OCI-M2 (cell line): ENCODE measurements around the gene THOC6.
"Not testable (repeated sequence)": the region's sequence is repeated elsewhere in the genome, so short reads cannot be mapped to it uniquely, and the experiment has no call there.

Source experiments
- DNase-seq: peaks from one replicate; lab custom pipeline; 2025; ENCODE audit not compliant: unreplicated experiment; lab: John Stamatoyannopoulos, UW

The THOC6 gene

DNA sequence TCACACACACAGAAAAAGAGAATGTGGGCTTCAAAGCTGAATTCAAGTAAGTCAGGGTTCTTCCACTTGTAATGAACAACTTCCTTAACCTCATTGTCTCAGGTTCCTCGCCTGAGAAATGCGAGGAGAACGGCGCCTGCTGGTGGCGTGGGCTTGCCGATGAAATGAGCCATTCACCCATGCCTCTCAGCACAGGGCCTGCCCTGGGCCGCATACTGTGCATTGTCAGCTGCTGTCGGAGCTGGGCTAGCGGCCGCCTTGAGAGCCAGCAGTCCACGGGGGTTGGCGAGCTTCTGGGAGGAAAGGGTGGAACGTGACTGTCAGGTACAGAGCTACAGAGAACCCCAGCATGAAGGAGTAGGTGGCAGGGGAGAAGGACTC lies 29.5 kb downstream of the THOC6 start:
- not testable (repeated sequence) for DNase-seq

GRCh38 chr16:3054965-3055733 lies 31.3 kb downstream of the THOC6 start:
- DNase-seq: no peak

GRCh38 chr16:3055734-3056115 lies 31.9 kb downstream of the THOC6 start:
- not testable (repeated sequence) for DNase-seq

DNA sequence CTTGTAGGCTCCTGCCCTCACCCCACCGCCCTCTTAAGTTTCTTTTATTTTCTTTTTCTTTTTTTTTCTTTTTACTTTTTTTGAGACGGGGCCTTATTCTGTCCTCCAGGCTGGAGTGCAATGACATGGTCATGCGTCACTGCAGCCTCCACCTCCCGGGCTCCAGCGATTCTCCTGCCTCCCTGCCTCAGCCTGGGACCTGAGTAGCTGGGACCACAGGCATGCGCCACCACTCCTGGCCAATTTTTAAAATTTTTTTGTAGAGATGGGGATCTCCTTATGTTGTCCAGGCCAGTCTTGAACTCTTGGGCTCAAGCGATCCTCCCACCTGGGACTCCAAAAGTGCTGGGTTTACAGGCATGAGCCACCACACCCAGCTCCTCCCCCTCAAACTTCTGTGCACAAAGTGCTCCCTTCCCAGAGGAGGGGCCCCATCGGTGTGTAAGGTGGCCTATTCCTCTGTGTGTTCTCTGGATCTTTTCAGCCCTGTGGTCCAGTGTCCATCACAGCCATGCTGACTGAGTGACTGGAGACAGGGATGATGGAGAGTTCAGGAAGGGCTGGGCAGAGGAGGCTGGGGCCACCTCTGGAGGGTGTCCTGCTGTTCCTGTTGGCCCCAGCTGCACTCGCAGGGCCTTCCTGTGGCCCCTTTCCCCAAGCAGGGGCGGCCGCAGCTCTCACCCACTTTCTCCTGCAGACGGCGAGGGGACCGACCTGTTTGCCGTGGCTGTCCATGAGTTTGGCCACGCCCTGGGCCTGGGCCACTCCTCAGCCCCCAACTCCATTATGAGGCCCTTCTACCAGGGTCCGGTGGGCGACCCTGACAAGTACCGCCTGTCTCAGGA lies 32.7 kb downstream of the THOC6 start:
- DNase-seq: no peak

DNA sequence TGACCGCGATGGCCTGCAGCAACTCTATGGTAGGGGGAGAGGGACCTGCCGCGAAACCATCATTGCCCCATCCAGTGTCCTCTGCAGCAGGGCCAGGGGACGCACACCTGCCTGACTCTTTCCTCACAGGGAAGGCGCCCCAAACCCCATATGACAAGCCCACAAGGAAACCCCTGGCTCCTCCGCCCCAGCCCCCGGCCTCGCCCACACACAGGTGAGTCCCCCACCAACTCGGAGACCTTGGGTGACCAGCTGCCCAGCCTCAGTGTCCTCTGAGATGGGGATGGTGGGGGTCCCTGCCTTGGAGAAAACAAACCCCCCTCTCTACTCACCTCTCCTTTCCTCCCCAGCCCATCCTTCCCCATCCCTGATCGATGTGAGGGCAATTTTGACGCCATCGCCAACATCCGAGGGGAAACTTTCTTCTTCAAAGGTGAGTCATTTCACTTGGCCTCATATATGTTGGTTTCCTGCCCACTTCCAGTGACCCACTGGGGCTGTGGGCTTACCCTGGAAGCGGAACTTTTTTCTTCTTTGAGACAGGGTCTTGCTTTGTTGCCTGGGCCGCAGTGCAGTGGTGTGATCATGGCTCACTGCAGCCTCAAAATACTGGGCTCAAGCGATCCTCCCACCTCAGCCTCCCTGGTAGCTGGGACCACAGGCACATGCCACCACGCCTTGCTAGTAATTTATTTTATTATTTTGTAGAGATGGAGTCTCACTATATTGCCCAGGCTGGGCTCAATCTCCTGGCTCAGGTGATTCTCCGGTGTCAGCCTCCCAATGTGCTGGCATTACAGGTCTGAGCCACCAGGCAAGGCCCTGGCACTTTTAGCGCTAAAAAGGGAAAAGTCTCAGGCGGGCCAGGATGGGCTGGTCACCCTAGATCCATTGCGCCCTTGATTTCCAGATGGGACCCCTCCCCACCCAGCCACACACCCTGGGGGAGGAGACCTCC lies 33.6 kb downstream of the THOC6 start:
- no peak for DNase-seq

- no peak for DNase-seq
Observed at GRCh38 chr16:3058139-3059030, 34.5 kb downstream of the THOC6 start.

GRCh38 chr16:3059041-3059722 lies 35.3 kb downstream of the THOC6 start:
- DNase-seq: peak; percentile 50

DNA sequence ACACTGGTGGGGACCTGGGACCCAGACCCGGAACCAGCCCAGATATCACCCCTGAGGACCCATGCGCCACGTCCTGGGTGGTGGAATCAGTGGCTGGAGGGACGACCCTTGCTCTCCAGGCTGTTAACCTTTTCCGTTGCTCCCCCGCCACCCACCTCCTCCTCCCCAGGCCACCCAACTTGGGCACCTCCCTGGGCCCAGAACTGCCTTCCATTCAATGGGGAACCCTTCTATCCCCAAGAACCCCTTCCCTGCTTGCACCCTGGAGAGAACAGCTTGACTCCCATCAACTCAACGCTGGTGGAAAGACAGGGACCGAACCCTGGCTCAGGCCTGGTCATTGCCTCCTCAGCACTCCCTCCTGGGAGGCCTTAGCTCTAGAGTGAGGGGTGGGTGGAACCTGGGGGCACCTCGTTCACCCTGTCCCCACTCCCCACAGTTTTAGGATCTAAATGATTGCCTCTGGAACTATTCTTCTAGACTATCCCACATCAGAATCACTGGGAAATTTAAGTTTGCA lies 35.9 kb downstream of the THOC6 start:
- DNase-seq: no peak

GRCh38 chr16:3060339-3061127 lies 36.7 kb downstream of the THOC6 start:
- DNase-seq: no peak

DNA sequence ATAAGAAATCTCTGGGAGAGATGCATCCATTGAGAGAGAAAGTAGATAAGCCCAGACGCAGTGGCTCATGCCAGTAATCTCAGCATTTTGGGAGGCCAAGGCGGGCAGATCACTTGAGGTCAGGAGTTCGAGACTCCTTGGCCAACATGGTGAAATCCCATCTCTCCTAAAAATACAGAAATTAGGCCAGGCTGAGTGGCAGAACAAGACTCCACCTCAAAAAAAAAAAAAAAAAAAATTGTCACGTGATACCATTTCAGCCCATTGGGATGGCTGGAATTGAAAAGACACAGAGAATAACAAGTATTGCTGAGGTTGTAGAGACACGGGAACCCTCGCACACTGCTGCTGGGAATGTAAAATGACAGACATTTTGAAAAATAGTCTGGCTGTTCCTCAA lies 38.7 kb downstream of the THOC6 start:
- DNase-seq: no peak

DNA sequence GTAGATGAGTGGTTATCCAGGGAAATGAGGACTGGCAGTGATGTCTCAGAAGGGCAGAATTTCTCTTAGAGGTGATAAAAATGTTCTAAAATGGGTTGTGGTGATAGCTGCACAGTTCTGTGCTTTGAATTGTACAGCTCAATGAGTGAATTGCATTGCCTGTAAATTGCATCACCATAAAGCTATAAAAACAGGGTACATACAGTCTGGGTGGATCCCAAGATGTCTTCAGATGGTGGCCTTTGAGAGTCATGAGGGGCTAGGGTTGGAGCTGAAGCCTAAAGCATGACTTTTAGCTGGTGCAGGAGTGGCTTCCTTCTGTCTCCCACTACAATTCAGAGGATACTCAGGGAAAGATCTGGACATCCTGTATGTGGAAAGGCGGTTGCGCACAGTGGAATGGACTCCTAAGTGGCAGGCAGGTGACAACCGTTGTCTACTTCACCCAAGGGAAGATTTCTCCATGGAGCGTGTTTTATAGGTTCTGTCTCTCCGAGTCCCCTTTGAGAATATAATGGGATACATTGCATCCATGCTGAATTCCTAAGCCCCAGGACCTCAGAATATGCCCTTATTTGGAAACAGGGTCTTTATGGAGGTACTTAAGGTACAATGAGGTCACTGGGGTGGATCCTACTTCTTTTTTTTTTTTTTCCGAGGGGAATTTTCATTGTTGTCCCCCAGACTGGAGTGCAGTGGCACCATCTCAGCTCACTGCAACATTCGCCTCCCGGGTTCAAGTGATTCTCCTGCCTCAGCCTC lies 40.0 kb downstream of the THOC6 start:
- DNase-seq: no peak

DNA sequence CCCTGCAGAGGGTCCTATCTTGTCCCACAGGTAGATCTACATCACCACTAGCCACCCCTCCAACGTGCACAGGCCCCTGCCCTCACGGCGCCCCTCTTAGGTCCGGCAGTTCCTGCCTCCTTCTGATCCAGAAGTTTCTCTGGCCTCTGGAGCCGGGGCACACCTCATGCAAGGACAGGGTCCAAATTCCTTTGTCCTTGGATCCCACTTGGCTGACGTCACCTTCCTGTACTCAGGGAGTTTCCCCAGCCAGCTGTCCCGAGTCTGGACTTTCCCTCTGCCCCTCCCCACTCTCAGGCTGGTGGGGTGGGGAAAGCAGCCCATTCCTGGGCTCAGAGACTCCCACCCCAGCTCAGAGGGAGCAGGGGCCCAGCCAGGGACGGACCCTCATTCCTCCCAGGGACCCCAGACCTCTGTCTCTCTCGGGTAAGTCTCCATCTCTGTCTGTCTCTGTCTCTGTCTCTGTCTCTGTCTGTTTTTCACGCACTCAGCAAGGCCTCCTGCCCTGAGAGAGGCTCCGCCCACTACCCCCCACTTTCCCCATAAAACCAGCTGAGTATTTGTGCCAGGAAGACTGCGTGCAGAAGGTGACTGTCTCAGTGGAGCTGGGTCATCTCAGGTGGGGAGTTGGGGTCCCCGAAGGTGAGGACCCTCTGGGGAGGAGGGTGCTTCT lies 41.4 kb downstream of the THOC6 start, which contains the start of gene IL32:
Gene IL32, plus strand, starts transcription at position 572 of the 673 bp plus-strand sequence. CDS start 172 bp downstream, outside the sequence.
- no peak for DNase-seq

DNA sequence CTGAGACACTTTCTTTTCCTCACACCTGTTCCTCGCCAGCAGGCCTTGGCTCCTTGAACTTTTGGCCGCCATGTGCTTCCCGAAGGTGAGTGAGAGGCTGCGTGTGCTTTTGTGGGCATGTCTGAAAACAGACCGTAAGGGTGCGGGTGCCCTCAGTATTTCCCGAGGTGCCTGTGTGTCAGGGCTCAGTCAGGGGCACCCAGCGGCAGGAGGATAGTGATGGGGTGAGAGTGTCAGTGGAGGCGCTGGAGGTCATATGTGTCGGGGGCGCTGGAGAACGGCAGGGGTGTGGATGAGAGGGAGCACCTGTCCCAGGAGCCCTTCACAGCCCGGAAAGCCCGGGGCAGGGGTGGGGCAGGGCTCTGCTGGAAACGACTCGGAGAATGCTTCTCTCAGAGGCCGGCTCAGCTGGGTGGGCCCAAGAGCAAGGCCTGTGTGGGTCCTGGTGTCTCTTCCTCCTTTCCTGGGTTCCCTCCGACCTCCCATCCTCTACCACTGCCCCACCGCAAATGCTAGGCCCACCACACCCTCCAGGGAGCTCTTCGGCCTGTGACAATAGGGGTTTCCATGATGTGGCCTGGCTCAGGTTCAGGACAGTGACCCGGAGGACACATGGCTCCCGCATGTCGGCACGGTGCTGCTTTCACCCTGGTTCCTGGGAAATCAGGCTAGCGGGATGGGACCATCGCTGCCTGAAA lies 42.1 kb downstream of the THOC6 start:
- DNase-seq: no peak

DNA sequence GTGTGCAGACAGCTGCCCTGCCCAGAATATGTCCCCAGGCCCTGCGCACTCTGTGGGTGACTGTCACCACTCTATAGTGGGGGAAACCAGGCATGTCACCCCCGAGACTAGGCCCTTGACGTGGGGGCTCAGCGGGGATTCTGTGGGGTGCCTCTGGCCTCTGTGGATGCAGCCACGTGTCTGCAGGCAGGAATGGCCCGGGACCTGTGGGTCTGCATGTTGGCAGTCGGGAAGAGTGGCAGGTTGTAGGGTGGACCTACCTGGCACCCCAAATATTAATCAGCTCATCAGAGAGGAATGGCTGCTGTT lies 42.6 kb downstream of the THOC6 start:
- no peak for DNase-seq

DNA sequence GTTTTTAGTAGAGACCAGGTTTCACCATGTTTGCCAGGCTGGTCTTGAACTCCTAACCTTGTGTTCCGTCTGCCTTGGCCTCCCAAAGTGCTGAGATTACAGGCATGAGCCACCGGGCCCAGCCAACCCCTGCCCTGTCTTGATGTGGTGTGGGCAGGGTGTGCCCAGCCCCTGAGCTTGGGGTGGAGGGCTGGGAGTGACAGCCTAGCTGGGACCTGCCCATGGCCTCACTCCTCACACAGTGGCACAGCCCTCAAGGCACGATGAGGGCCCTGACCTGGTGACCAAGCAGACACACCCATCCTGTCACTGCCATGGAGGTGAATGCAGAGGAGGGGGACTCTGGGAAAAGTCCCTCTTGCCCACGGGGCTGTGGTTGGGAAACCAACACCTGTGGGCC lies 44.7 kb downstream of the THOC6 start:
- DNase-seq: no peak

GRCh38 chr16:3069146-3069545 lies 45.3 kb downstream of the THOC6 start:
- not testable (repeated sequence) for DNase-seq

DNA sequence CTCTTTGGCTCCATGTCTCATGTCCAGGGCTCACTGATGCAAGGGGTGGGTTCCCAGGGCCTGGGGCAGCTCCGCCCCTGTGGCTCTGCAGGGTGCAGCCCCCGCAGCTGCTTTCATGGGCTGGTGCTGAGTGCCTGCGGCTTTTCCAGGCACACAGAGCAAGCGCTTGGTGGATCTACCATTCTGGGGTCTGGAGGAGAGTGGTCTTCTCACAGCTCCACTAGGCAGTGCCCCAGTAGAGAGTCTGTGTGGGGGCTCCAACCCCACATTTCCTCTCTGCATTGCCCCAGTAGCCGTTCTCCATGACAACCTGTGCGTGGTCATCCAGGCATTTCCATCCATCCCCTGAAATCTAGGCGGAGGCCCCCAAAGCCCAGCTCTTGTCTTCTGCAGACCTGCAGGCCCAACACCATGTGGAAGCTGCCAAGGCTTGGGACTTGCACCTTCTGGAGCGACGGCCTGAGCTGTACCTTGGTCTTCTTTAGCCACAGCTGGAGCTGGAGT lies 46.8 kb downstream of the THOC6 start:
- no peak for DNase-seq
